GM04504 (cell line): ENCODE measurements around the gene SEMA3C.
"Not testable (repeated sequence)": the region's sequence is repeated elsewhere in the genome, so short reads cannot be mapped to it uniquely, and the experiment has no call there.

Experiments
- DNase-seq: peaks from one replicate; pipeline ENCODE4 v3.0.0-alpha.2; 2012; ENCODE audit warnings: low read depth

SEMA3C gene

DNA sequence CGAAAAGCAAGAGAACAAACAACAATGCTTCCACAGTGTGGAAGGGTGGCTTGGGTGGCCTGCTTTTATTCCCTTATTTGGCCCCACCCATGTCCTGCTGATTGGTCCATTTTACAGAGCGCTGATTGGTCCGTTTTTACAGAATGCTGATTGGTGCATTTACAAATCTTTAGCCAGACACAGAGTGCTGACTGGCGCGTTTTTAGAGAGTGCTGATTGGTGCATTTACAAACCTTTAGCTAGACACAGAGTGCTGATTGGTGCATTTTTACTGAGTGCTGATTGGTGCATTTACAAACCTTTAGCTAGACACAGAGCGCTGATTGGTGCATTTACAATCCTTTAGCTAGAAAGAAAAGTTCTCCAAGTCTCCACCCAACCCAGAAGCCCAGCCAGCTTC, 8.1 kb upstream of the SEMA3C start:
- DNase-seq, result not testable (repeated sequence)

DNA sequence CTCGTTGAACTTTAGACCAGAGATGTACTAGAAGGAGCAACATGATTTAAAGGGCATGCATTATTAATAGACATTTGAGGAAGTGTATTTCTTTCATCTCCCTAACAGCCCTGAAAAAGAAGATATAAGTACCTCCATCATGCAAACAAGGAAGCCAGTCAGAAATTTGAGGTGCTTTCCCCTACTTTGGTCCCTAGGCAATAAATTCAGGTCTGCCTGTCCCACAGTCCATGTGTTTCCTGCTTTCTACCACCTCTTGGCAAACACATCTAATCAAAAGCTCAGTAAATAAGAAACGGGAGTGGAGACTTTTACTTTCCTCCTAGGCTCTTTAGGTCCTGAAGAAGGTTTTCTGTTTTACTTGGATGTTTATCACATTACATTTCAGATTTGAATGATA, 5.2 kb upstream of the SEMA3C start:
- DNase-seq, result no peak

DNA sequence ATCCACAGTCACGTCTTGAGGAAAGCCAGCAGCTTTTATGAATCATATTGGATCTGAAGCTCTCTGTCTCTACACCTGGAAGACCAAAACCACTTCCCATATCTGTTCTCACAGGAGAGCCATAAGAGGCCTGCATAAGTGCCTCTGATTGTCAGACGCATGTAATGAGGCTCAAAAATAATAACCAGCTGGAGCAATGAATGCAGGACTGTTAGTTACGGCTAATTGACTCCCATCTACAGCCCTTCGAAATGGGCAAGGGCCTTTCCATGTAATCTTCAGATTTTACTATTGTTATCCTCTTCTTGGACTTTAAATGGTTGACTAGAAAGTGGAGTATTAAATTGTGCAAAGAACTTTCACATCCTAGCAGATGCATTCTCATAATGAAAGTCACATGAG, 4.4 kb upstream of the SEMA3C start:
- no peak for DNase-seq

DNA sequence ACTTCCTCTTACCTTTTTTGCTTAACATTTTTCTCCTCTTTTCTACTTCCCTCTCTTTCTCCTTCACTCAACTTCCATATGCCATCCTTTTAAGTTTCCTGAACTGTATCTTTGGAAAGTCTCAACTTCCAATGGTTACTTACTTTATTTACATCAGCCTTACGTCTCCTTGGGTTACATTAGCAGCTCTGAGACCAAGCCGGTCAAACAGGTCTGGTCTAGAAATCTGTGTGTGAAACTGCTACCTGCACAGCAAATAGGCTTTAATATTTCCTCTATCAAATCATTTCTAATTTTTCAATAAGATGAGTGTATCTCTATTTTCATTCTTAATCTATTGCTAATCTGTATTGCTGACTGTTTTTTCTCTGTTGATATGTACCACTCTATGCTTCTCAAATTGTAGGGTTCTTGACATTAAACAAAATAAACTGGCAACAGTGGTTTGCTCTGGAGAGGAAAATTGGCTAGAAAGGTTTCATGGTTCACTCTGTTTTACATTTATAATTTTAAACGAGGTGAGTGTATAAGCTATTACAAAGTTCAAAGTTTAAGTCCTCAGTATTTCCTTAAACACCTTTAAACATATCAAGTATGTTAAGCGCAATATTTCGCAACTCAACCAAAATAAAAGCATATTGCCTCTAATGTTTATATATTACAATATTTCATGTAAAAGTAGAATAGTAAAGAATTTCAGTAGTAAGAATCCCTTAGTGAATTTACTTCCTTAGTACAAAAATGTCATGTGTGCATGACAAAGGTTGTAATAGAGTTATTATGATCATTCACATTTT, 3.6 kb upstream of the SEMA3C start:
- DNase-seq, result no peak

DNA sequence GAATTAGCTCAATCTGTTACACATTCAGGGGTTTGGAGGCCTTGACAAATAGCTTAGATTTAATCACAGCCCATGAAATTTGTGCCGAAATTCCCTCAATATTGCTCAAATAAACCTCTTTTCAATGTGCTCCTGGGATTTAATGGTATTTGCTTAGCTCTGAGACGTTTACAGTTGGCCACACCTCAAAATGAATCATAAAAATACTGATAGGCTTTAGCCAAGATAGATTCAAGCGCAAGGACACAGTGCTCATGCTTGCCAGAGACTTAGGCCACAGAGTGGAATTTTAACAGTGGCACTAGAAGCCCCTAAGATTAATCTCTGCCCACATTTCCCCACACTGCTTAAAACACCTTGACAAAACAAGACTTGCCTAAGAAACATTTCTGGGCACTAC, 2.3 kb upstream of the SEMA3C start:
- DNase-seq, result no peak

DNA sequence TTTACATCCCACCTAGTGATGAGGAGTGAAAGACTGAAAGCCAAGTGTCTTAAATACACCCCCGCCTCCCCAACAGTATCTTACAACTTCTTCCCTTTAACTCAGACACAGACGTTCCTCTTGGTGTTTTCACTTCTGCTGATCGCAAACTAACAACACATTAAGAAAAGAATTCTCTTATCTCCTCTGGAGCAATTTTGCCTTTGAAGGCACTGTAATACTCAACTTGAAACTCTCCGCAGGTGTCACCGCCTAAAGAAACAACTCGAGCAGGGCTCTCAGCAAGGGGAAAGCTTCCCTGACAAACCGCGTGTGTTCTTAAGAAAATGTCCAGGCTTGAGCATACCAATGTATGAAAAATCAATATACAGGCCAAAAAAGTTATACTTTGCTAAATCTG, 452 bp downstream of the SEMA3C start:
- no peak for DNase-seq

DNA sequence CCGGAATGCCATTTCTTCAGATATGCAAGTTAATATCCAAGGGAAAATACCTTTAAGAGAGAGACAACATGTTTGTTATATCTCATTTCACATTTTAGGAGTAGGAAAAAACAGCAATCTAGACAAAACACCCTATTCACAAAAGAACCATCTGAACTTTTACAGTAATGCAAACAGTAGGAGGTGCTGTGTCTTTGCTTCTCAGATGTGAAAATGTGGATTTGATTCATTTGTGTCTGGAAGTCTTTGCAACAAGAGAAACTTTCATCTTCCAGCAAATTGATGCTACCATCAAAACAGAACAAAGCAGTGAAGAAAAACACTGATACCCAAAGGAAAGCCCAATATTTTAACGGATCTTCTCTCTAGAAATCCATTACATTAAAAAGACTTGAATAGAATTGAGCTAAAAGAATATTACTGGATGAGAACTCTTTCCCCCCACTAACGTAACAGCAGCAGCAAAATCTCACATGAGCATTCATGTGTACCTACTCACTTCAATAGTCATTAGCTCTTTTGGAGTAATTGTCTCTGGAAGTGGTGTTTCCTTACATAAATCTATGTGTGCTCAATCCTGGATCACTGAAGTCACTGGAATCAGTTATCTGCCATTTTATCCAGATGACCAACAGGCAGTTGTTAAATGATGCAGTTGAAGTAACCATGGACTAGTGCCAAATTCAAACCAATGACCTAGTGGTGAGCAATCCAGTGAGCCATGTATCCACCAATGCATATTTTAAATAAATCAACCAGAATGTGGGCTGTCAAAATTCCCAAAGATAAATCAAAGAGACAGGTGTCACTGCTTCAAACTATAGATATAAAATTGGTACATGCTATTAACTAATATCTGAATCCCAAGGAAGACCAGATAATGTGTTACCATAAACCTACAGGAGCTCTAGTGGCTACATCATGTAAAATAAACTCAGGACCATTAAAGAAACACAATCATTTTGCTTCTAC, 1.8 kb downstream of the SEMA3C start:
- DNase-seq, result no peak

DNA sequence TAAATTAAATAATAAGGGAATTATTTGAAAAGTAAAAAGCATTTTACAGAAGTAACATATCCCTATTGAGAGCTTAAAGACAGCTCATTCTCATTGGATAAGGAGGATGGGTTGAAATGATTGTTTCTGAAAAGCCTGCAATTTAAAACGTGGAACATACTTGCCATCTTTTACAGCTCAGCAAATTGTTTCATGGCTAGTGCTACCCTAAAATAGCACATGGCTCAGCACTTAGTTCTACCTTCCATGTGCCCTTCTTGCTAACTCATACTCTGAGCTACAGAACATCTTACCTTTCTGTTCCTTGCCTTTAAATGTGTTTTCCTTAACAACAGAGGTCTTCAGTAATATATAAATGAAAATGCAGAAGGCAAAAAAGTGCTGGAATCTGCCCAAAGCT, 8.6 kb downstream of the SEMA3C start:
- no peak for DNase-seq

DNA sequence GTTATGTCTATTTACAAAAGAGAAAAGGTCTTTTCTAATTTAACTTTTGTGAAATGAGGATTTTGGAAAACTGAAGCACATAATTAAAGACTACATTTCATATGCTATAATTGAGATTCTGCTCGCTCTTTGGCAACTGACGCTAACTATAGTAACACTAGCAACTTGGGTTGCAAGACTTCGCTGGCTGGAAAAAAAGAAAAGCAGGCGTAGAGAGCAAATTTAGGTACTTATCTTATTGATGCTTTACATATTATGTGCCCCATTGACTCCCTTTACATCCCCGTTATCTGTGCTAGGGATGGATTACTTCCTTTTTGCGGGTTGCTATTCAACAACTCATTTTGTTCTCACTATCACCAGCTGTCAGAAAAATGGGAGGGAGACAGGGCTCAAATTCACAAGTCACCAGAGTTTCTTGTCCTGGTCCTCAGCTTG, 10.5 kb downstream of the SEMA3C start:
- DNase-seq, result no peak

DNA sequence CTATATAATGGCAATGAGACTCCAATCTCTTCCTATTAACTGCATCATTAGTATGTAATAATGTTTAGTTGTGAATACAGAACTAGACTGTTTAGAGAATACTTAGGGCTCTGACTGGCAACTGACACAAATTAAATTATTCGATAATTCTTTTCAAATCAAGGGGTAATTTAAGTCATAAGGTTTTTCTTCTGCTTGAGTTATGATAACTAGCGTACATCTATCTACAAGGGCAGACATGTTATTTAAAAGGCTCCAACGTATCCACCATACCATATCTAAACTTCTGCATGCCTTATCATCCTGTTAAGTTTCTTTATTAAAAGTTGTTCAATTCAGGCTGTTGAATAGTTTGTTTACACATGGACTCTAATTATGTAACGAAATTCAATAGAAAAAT, 11.2 kb downstream of the SEMA3C start:
- DNase-seq, result no peak

DNA sequence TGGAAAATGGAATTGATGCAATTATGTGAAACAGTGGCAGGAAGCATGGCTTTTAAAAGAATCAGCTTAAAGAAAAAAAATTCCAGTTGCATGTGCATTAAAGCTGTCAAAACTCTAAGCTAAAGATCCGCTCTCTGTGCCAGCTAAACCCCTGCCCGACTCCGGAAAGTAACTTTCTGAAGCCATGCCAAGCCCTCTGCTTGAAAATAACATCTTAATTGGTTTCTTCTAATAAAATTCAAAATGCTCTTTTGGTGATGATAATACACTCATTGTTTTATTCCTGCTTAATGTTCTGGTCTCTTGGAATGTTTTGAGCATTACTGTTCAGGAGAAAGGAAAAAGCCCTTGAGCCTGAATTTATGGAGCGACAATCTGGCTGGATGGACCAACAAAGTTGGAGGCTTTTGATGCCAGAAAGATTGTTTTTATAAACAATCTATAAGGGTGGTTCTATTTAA, 11.7 kb downstream of the SEMA3C start:
- DNase-seq, result no peak

DNA sequence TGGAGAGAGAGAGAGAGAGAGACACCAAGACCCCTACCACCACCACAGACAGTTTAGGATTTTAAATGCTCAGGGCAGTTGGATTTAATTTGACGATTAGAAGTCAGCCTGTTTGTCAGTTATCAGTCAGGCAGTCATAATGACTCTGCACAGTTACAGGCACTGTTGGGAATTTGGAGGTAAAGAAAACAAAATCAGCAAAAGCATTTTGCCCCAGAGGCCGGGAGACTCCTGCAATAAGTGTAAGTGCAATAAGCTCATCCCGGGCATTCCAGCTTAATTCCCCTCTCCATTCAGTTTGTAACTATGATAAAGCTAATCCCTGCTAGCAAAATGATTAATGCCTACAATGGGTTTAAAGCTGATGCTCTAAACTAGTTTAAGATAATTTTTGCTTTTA, 13.5 kb downstream of the SEMA3C start:
- DNase-seq, result no peak

DNA sequence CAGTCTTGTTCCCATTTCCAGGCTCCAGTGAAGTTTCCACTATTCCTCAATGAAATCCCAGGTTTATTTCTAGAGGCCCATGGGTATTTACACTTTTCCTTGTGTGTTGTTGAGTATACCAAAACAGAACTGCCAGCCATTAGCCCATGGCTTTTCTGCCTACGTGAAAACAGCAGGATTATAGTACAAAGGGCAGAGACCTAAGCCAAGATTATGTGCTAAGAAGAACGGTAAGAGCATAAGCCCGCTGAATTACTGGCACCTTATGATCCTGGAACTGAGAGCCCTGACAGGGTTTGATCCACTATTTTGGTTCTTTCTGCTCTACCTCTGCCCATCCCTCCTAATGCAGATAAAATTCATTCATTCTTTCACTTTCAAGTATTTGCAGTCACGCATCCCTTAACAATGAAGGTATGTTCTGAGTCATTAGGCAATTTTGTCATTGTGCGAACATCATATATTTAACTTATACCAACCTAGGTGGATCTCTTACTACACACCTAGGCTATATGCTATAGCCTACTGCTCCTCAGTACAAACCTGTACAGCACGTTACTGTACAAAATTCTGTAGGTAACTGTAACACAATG, 16.0 kb downstream of the SEMA3C start:
- no peak for DNase-seq

DNA sequence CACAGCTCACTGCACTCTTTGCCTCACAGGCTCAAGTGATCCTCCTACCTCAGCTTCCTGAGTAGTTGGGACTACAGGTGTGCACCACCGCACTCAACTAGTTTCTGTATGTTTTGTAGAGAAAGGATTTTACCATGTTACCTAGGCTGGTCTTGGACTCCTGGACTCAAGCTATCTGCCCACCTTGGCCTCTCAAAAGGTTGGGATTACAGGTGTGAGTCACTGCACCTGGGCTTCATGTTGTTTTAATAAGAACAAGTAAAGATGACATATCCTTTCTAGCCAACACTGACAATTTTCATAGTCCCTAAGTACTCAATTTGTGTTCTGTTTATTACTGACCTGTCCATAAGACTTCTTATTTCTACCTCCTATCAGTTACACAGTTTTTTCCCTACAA, 16.8 kb downstream of the SEMA3C start:
- DNase-seq, result no peak

DNA sequence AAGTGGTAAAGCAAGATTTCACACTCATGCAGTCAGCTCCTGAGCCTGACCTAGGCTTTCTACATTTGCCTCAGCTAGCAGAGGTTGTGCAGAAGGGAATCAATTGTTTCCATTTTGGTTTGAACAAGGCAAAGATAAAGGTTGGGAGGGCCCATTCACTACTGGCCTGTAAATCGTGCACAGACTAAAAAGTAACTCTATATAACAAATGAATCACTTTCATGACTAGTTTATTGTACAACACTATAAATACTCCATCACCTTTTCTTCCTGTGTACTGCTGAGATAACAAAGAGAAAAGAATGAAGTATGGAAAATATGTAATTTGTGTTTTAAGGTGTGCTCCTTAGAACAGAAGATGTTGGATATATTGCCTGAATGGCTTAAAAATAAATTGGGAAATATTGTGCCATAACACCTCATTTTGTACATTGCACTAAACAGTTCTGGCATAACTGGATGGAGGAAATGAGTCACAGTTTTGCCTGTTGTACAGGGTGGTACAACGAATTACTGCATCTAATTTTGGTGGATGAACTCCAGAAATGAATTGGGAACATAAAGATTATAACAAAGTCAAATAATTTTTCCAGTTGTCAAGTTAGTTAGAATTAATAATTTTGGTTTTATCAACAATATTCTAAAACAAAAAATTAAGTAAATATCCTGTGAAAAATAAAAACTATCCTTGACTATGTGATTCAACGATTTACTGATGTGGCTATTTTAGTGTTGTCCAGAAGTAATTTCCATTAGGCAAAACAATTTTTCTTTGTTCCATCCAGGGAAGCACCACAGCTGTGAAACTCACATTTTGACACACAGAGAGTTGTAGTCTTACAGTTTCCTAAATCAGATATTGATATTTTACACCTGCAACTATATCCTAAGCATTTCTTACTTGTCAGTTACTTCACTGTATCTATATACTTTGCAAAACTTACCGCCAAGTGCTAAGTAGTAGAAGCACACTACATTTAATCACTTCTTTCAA, 18.0 kb downstream of the SEMA3C start:
- no peak for DNase-seq

DNA sequence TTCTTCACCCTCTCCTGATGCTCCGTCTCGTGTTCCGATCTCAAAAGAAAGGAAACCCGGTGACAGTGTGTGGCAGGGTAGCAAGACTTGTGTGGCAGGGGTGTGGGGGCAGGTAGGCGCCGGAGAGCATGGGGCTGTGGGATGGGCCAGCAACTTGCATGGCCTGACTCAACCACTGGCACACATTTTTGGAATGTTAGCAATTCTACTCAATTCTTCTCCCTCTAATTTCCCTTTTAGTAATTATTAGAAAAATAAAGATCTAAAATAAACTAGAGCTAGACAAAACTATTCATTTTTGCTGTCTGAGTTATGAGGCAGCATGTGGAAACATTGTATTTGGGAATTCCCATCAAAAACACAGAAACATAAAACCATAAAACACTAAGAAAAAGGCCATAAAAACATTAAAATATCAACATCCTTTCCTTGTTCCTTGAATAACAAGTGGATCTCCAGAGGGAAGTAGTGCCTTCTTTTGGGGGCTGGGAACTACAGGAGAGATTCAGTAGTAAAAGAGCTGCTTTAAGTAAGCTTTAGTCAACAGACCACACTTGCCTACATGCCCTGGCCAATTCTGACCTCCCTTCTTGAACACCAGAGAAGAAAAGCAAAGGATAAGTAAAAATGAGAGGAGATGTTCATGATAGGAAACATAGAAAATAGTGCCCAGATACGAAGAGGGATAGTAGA, 21.8 kb downstream of the SEMA3C start:
- no peak for DNase-seq

DNA sequence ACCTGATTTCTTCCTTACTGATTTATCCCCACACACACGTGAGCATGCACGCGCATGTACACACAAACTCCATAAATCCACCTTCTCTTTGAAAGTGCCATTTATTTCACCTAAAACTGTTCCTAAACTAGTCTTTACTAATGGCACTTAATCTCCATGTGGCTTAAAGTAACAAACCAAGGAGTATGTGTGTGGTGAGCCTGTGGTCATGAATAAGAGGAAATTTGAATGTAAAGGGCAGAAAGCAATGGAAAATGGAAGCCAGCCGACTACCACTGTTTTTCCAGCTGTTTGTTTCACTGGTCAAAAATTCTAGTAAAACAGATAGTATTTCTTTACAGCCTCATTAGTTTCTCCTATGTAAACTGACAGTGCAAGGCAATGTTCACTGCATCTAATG, 23.8 kb downstream of the SEMA3C start:
- no peak for DNase-seq

DNA sequence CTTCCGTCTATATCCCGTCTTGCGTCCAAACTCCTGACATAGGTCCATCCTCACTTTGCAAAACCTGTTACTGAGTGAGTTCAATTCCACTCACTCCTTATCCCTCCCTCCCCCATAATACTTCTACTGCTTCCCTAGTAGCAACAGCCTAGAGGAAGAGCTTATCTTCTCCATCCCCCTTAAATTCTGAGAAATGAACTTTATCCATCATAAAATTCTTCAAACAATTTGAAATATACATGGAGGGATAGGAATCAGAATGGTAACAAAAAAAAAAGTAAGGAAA, 27.6 kb downstream of the SEMA3C start:
- DNase-seq, result no peak

DNA sequence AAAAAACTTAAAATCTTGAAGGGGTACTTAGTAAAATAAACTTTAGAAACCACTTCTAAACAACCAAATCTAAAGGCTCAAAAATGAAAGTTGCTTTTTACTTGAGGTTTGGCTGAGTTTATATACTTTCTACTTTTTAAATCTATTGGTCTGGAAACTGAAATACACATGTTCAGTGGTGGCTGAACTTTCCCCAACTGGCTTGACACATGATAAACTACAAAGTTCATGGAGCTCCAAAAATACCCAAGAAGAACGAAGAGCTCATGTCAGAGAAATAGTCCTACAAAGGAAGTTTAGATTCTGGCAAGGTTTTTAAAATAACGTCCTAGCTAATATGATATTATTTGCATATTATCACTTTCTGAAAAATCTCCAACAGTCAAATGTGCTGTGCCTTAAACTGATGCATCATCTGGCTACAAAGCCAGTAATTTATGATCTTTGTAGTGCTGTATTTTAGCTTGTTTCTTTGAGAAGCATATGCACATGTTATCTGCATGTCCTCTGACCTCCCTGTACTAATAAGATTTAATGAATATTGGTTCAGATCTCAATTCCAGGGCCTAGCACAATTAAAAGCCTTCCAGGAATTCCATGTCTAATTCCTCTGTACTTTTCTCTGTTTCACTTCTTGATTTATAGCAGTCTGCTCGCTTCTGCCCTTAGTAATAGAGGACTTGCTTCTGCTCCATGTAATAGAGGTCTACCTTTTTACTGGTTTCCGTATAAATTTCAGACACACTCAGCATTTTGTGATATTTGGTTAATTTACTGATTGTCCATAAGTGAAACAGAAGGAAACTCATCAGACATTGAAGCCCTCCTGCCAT, 28.2 kb downstream of the SEMA3C start:
- no peak for DNase-seq

DNA sequence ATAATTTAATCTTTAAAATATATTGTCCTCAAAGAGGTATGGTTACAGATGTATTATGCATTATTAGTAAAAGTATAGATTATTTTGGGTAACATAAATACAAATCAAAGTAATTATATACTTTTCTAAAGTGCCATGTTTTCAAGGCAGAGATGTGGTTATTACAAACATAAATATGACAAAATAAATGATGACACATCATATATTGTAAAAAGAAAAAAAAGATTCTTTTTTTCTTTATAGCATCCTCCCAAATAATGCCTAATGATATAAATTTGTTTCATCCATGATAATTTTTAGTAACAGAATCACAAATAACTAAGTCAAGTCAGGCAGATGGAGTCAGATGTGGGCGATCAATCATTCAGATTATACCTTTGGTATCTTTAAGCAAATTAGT, 29.3 kb downstream of the SEMA3C start:
- DNase-seq, result no peak
